Measurements from ENCODE around the gene TAS2R42. TPM values are rescaled to one million over a fixed set of nuclear protein-coding genes. Genes with fewer than 3 reads are reported as not detected.

Gene TAS2R42
- total RNA-seq, 1 donor from 2014 or later: not detected

DNA sequence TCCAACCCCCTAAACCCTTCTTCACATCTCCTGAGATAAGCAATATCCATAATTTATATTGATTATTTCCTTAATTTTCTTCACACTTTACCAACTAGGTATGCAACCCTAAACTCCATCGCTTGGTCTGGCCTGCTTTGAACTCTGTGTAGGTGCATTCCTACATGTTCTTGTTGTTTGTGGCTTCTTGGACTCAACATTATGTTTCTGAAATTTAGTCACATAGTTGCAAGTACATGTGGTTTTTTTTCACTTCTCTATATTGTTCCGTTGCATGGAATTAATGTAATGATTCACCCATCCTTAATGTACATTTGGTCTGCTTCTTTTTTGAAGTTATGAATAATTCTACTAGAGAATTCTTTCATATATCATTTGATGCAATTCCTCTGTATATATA lies 50.7 kb downstream of the TAS2R42 start:
- ATAC-seq (ENCODE audit: low read depth) (no peak), DNase-seq (no peak)
- H3K4me3 Mint-ChIP-seq: no peak overlapping the region
- H3K27me3 Mint-ChIP-seq: no peaks in the 10 kb centered on the region
- CTCF ChIA-PET: no interaction called here
- H3K36me3 Mint-ChIP-seq (ENCODE audit: low read depth): peaks cover 2% of the 10 kb centered on the region
- TF ChIP-seq CTCF (IDR thresholded peaks at IDR 0.05): no peak
- no peaks in the 10 kb centered on the region for H3K9me3 Mint-ChIP-seq
- POLR2A ChIA-PET: no interaction called here
- intact Hi-C loops (cut with micrococcal nuclease): no loop called here
- peaks cover 11% of the 10 kb centered on the region for H3K4me1 Mint-ChIP-seq
- H3K27ac Mint-ChIP-seq: no peak overlapping the region

Other genes starting within 250 kb of the TAS2R42 start
- 2.9 and 3.1 TPM in 2 replicates for gene TAS2R14, start 247.7 kb downstream of the TAS2R42 start, total RNA-seq
- gene TAS2R50, start 200.0 kb downstream of the TAS2R42 start, total RNA-seq: 1.0 and 1.2 TPM in 2 replicates
- 1.7 and 2.4 TPM in 2 replicates for gene TAS2R20, start 188.6 kb downstream of the TAS2R42 start, total RNA-seq
- 2.9 and 4.0 TPM in 2 replicates for gene TAS2R19, start 164.3 kb downstream of the TAS2R42 start, total RNA-seq
- gene TAS2R31, start 155.5 kb downstream of the TAS2R42 start, total RNA-seq: 4.3 and 5.3 TPM in 2 replicates
- gene TAS2R46, start 124.6 kb downstream of the TAS2R42 start, total RNA-seq: 0.60 and 1.5 TPM in 2 replicates
- 1.7 and 2.7 TPM in 2 replicates for gene TAS2R43, start 94.6 kb downstream of the TAS2R42 start, total RNA-seq
- gene TAS2R30, start 52.3 kb downstream of the TAS2R42 start, total RNA-seq: 3.4 and 6.3 TPM in 2 replicates
- gene SMIM10L1, start 15.7 kb downstream of the TAS2R42 start, total RNA-seq: 7.3 and 8.8 TPM in 2 replicates
- not detected in 2 replicates for gene PRB3, start 82.8 kb upstream of the TAS2R42 start, total RNA-seq
- gene PRB4, start 123.5 kb upstream of the TAS2R42 start, total RNA-seq: not detected in 2 replicates
- gene PRB2, start 208.6 kb upstream of the TAS2R42 start, total RNA-seq: not detected in 2 replicates

All from activated B cell treated with CpG ODN at 0.5 μM for 24 hours (primary cell).